ENCODE data around the gene ADAM12. TPM values are rescaled to one million over a fixed set of nuclear protein-coding genes. Genes with fewer than 3 reads are reported as not detected.

Gene ADAM12
- total RNA-seq, 1 donor from 2014 or later: 41.7 TPM

DNA sequence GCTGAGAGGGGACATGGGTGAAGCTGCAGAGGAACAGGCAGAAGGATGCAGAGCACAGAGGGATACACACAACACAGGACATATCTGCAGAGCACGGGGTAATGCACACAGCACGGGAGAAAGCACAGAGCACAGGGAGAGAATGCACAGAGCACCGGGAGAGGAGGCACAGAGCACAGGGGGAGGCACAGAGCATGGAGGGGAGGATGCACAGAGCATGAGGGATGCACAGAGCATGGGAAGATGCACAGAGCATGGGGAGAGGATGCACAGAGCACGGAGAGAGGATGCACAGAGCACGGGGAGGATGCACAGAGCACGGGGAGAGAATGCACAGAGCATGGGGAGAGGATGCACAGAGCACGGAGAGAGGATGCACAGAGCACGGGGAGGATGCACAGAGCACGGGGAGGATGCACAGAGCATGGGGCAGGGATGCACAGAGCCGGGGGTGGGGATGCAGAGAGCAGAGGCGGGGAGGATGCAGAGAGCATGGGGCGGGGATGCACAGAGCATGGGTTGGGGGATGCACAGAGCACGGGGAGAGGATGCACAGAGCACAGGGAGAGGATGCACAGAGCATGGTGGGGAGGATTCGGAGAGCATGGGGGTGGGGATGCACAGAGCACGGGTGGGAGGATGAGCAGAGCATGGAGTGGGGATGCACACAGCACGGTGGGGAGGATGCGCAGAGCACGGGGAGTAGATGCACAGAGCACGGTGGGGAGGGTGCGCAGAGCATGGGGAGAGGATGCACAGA, 230.0 kb downstream of the ADAM12 start:
- Mint-ChIP-seq H3K4me3 (ENCODE audit: unreplicated experiment) (no peak overlapping the region), H3K27me3 (ENCODE audit: unreplicated experiment) (peaks cover 5% of the 10 kb centered on the region), H3K9me3 (ENCODE audit: unreplicated experiment) (no peaks in the 10 kb centered on the region), H3K36me3 (ENCODE audit: unreplicated experiment) (peaks cover 5% of the 10 kb centered on the region), H3K4me1 (ENCODE audit: unreplicated experiment) (peaks cover 28% of the 10 kb centered on the region), H3K27ac (ENCODE audit: unreplicated experiment) (no peak overlapping the region)
- no peak for DNase-seq (ENCODE audit: extremely low spot score, unreplicated experiment)
- TF ChIP-seq, protein P1, sequence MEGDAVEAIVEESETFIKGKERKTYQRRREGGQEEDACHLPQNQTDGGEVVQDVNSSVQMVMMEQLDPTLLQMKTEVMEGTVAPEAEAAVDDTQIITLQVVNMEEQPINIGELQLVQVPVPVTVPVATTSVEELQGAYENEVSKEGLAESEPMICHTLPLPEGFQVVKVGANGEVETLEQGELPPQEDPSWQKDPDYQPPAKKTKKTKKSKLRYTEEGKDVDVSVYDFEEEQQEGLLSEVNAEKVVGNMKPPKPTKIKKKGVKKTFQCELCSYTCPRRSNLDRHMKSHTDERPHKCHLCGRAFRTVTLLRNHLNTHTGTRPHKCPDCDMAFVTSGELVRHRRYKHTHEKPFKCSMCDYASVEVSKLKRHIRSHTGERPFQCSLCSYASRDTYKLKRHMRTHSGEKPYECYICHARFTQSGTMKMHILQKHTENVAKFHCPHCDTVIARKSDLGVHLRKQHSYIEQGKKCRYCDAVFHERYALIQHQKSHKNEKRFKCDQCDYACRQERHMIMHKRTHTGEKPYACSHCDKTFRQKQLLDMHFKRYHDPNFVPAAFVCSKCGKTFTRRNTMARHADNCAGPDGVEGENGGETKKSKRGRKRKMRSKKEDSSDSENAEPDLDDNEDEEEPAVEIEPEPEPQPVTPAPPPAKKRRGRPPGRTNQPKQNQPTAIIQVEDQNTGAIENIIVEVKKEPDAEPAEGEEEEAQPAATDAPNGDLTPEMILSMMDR (IDR thresholded peaks at IDR 0.05): no peak

DNA sequence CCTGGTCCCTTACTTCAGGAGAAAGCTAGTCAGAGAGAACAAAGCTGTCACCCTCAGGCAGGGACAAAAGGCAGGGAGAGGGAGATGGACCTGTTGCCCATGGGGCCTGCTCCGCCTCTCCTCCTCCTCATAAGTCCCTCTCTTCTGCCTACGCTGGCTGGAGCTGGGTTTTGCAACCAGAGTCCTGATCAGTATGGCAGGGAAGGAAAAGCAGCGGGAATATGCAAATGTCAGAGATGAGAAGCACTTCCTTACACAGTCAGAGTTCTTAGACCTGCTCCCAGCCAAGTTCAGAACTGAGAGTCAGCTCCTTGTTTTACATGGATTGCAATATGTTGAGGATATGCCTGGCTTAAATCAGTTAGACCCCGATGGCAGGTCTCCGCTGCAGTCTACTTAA, 231.1 kb downstream of the ADAM12 start:
- DNase-seq (ENCODE audit: extremely low spot score, unreplicated experiment): no peak
- Mint-ChIP-seq H3K4me1 (ENCODE audit: unreplicated experiment) (peaks cover 31% of the 10 kb centered on the region), H3K36me3 (ENCODE audit: unreplicated experiment) (peaks cover 2% of the 10 kb centered on the region), H3K9me3 (ENCODE audit: unreplicated experiment) (no peaks in the 10 kb centered on the region), H3K27ac (ENCODE audit: unreplicated experiment) (no peak overlapping the region), H3K27me3 (ENCODE audit: unreplicated experiment) (peaks cover 5% of the 10 kb centered on the region), H3K4me3 (ENCODE audit: unreplicated experiment) (no peak overlapping the region)
- TF ChIP-seq, protein P1 (IDR thresholded peaks at IDR 0.05): no peak

DNA sequence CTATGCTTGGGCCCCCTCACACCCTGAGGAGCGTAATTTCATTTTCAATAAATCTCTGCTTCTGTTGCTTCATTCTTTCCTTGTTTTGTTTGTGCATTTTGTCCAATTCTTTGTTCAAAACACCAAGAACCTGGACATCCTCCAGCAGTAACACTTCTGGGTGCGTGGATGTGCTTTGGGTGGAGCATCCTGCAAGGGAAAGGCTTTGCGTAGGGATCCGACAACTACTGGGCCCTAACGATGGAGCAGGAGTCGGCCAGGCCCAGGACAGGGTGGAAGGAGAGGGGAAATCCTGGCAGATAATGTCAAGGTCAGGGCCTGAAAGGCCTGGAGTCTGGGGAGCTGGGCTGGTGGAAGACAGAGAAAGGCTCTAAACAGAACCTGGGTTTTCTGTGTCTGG, 231.8 kb downstream of the ADAM12 start:
- H3K36me3 Mint-ChIP-seq (ENCODE audit: unreplicated experiment): peaks cover 2% of the 10 kb centered on the region
- no peaks in the 10 kb centered on the region for H3K9me3 Mint-ChIP-seq (ENCODE audit: unreplicated experiment)
- DNase-seq (ENCODE audit: extremely low spot score, unreplicated experiment): no peak
- H3K4me1 Mint-ChIP-seq (ENCODE audit: unreplicated experiment): peaks cover 31% of the 10 kb centered on the region
- no peak overlapping the region for H3K27ac Mint-ChIP-seq (ENCODE audit: unreplicated experiment)
- H3K27me3 Mint-ChIP-seq (ENCODE audit: unreplicated experiment): peaks cover 5% of the 10 kb centered on the region
- H3K4me3 Mint-ChIP-seq (ENCODE audit: unreplicated experiment): no peak overlapping the region
- TF ChIP-seq, protein P1 (IDR thresholded peaks at IDR 0.05): no peak

DNA sequence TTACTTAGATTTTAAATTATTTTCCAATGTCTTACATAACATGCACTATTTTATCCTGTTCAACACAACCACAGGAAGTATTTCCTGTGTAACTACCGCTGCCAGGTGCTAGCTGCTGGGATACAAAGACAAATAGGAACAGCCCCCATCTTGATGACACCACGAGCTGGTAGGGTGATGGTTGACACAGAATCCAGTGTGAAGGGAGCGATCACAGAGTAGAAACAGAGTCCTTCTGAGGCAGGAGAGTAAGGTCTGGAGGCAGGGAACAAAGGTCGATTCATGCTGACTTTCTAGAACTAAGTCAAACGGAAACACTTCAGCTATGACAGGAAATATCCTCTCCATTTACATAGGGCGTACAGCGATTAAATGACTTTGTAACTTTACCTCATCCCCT, 232.3 kb downstream of the ADAM12 start:
- Mint-ChIP-seq H3K27ac (ENCODE audit: unreplicated experiment) (peak overlapping the region; percentile 23), H3K4me3 (ENCODE audit: unreplicated experiment) (no peak overlapping the region), H3K27me3 (ENCODE audit: unreplicated experiment) (peaks cover 5% of the 10 kb centered on the region), H3K4me1 (ENCODE audit: unreplicated experiment) (peaks cover 31% of the 10 kb centered on the region), H3K36me3 (ENCODE audit: unreplicated experiment) (peaks cover 2% of the 10 kb centered on the region), H3K9me3 (ENCODE audit: unreplicated experiment) (no peaks in the 10 kb centered on the region)
- TF ChIP-seq, protein P1 (IDR thresholded peaks at IDR 0.05): no peak
- no peak for DNase-seq (ENCODE audit: extremely low spot score, unreplicated experiment)

DNA sequence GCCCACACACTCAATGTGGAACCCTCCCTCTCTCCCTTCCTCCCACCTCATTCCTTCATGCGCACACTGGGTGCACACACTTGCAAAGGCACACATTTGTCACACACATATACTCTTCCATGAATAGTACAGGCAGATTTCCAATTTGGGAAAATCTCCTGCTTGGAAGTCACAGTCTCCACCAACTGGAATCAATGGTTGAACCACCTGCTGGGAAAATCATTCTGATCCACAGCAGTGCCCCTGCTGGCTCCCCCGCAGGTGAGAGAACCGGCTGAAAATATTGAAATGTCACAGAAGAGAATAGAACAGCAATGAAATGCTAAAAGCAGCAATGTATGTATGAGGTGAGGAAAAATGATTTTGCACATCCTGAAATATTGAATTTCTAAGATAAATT, 232.7 kb downstream of the ADAM12 start:
- H3K36me3 Mint-ChIP-seq (ENCODE audit: unreplicated experiment): peaks cover 6% of the 10 kb centered on the region
- TF ChIP-seq, protein P1 (IDR thresholded peaks at IDR 0.05): no peak
- peaks cover 29% of the 10 kb centered on the region for H3K4me1 Mint-ChIP-seq (ENCODE audit: unreplicated experiment)
- H3K9me3 Mint-ChIP-seq (ENCODE audit: unreplicated experiment): peaks cover 3% of the 10 kb centered on the region
- H3K4me3 Mint-ChIP-seq (ENCODE audit: unreplicated experiment): no peak overlapping the region
- H3K27me3 Mint-ChIP-seq (ENCODE audit: unreplicated experiment): peaks cover 3% of the 10 kb centered on the region
- H3K27ac Mint-ChIP-seq (ENCODE audit: unreplicated experiment): no peak overlapping the region
- no peak for DNase-seq (ENCODE audit: extremely low spot score, unreplicated experiment)

All from osteocyte (in vitro differentiated cells).